Measurements from ENCODE around the gene ANKRD55. TPM values are rescaled to one million over a fixed set of nuclear protein-coding genes. Genes with fewer than 3 reads are reported as not detected.
"Not testable (repeated sequence)": the region's sequence is repeated elsewhere in the genome, so short reads cannot be mapped to it uniquely, and the experiment has no call there.

The ANKRD55 gene
- total RNA-seq, 1 donor from 2014 or later = 0.49 TPM

GRCh38 chr5:56245481-56245880 is 12.4 kb upstream of the ANKRD55 start:
- Histone ChIP-seq H3K4me3 (no peak overlapping the region), H3K27me3 (no peaks in the 10 kb centered on the region), H3K36me3 (no peaks in the 10 kb centered on the region), H3K4me1 (no peaks in the 10 kb centered on the region), H3K27ac (no peak overlapping the region), H3K9me3 (no peaks in the 10 kb centered on the region)
- DNase-seq (no peak), ATAC-seq (no peak)
- no peak for TF ChIP-seq CTCF (IDR thresholded peaks at IDR 0.05)
- intact Hi-C loops (cut with DNase I) = no loop called here

GRCh38 chr5:56244627-56245026 is 11.5 kb upstream of the ANKRD55 start:
- H3K27me3 ChIP-seq = no peaks in the 10 kb centered on the region
- peaks cover 2% of the 10 kb centered on the region for H3K9me3 ChIP-seq
- no peaks in the 10 kb centered on the region for H3K4me1 ChIP-seq
- DNase-seq = no peak
- intact Hi-C loops (cut with DNase I) = no loop called here
- no peak overlapping the region for H3K27ac ChIP-seq
- H3K36me3 ChIP-seq = no peaks in the 10 kb centered on the region
- H3K4me3 ChIP-seq = no peak overlapping the region
- TF ChIP-seq CTCF (IDR thresholded peaks at IDR 0.05) = no peak
- no peak for ATAC-seq

DNA sequence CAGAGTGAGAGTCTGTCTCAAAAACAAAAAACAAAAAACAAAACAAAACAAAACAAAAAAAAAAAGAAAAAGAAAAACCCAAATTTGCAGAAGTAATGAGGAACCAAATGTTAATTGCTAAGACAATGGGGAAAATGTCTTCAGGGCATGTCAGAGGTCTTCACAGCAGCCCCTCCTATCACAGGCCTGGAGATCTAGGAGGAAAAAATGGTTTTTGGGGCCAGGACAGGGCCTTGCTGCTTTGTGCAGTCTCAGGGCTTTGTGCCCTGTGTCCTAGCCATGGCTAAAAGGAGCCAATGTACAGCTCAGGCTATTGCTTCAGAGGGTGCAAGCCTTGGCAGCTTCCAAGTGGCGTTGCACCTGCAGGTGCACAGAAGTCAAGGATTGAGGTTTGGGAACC is 9.1 kb upstream of the ANKRD55 start:
- H3K36me3 ChIP-seq; H3K4me3 ChIP-seq; ATAC-seq; DNase-seq; H3K4me1 ChIP-seq; H3K27ac ChIP-seq; H3K27me3 ChIP-seq; intact Hi-C loops (cut with DNase I); H3K9me3 ChIP-seq: not testable (repeated sequence)

GRCh38 chr5:56232538-56232937 is 592 bp downstream of the ANKRD55 start:
- no peak for TF ChIP-seq CTCF (IDR thresholded peaks at IDR 0.05)
- intact Hi-C loops (cut with DNase I) = no loop called here
- DNase-seq = no peak
- Histone ChIP-seq H3K4me1 (no peaks in the 10 kb centered on the region), H3K27ac (no peak overlapping the region), H3K27me3 (no peaks in the 10 kb centered on the region), H3K36me3 (no peaks in the 10 kb centered on the region), H3K9me3 (no peaks in the 10 kb centered on the region), H3K4me3 (no peak overlapping the region)
- no peak for ATAC-seq

DNA sequence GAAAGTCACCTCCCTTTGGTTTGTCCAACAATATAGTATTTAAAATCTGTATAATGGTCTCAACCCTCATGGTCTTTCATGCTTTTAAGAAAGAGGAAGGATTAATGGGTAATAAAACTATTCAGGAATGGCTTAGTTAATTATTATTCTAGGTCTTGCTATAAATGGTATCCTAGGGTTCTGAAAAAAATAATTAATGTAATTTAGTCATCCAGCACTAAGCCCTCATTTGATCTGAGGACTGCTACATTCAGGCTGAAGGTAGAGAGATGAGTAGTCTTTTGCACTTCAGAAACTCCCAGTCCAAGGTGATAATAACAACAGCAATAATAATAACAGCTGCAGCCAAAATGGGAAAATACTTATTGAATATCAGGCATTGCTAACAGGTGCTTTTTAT is 2.6 kb downstream of the ANKRD55 start:
- no peak for ATAC-seq
- Histone ChIP-seq H3K27ac (no peak overlapping the region), H3K4me1 (no peaks in the 10 kb centered on the region), H3K9me3 (no peaks in the 10 kb centered on the region), H3K27me3 (no peaks in the 10 kb centered on the region), H3K4me3 (no peak overlapping the region), H3K36me3 (no peaks in the 10 kb centered on the region)
- DNase-seq = no peak
- intact Hi-C loops (cut with DNase I) = no loop called here
- no peak for TF ChIP-seq CTCF (IDR thresholded peaks at IDR 0.05)

DNA sequence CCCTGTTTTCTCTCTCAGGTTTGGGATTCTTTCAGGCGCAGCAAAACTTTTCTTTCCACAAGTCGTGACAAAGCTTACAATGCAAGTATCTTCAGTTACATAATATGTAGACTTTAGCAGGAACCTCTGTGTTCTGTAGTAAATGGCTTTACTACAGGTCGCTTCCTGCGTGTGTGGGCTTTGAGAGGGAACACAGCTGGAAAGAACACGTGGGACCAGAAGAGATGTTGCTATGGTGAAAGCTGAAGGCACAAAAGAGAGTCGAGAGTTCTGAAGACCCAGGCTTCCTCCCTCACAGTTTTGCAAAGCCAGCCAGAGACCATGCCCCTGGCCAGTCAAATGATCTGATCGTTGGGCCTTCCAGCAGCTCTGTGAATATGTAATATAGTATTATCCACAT is 4.0 kb downstream of the ANKRD55 start:
- DNase-seq (no peak), ATAC-seq (no peak)
- no peak for TF ChIP-seq CTCF (IDR thresholded peaks at IDR 0.05)
- Histone ChIP-seq H3K27me3 (no peaks in the 10 kb centered on the region), H3K4me1 (no peaks in the 10 kb centered on the region), H3K4me3 (no peak overlapping the region), H3K27ac (no peak overlapping the region), H3K36me3 (no peaks in the 10 kb centered on the region), H3K9me3 (no peaks in the 10 kb centered on the region)
- intact Hi-C loops (cut with DNase I) = no loop called here

Data from upper lobe of right lung (tissue), 1 donor.